Mesendoderm (in vitro differentiated cells): Measurements from ENCODE around the gene AFAP1L2.
A peak's percentile ranks its signal among the peaks of the same experiment; 100 is the strongest.

Source experiments
- DNase-seq: peaks from one replicate; pipeline ENCODE4 v3.0.0; 2013
- H2AK5ac ChIP-seq: 2 replicates; pipeline ENCODE4 v1.6.1; 2013; ENCODE audit warnings: low read length, inconsistent platforms
- H2BK120ac ChIP-seq: 2 replicates; pipeline ENCODE4 v1.6.1; 2013; ENCODE audit warnings: low read depth, mild to moderate bottlenecking, low read length, moderate library complexity, mixed read lengths
- H2BK15ac ChIP-seq: replicated peaks from 2 replicates; pipeline ENCODE4 v1.6.1; 2013; ENCODE audit warnings: low read depth, mild to moderate bottlenecking, moderate library complexity
- H2BK5ac ChIP-seq: 2 replicates; pipeline ENCODE4 v1.6.1; 2013; ENCODE audit warnings: low read length, inconsistent platforms
- H3K18ac ChIP-seq: 2 replicates; pipeline ENCODE4 v1.6.1; 2013; ENCODE audit warnings: mild to moderate bottlenecking, low read length, mixed read lengths
- H3K23ac ChIP-seq: one replicate; pipeline ENCODE4 v1.6.1; 2013; ENCODE audit warnings: low read length
- H3K27ac ChIP-seq: 2 replicates; pipeline ENCODE4 v1.5.1; 2013; ENCODE audit warnings: low read depth, mild to moderate bottlenecking, inconsistent platforms, low read length, moderate library complexity
- H3K27me3 ChIP-seq: 2 replicates; pipeline ENCODE4 v1.6.1; 2013; ENCODE audit warnings: low read length, control low read depth, mild to moderate bottlenecking, inconsistent platforms; ENCODE audit not compliant: insufficient read depth, poor library complexity
- H3K36me3 ChIP-seq: 2 replicates; pipeline ENCODE4 v1.6.1; 2013; ENCODE audit warnings: low read length, inconsistent platforms; ENCODE audit not compliant: control insufficient read depth, insufficient read depth
- H3K4ac ChIP-seq: one replicate; pipeline ENCODE4 v1.6.1; 2013; ENCODE audit warnings: low read depth, mild to moderate bottlenecking, low read length, moderate library complexity
- H3K4me1 ChIP-seq: 2 replicates; pipeline ENCODE4 v1.6.1; 2013; ENCODE audit warnings: low read depth, low read length, inconsistent platforms; ENCODE audit not compliant: control insufficient read depth
- H3K4me2 ChIP-seq: 2 replicates; pipeline ENCODE4 v1.6.1; 2013; ENCODE audit warnings: low read length
- H3K4me3 ChIP-seq: 2 replicates; pipeline ENCODE4 v1.5.1; 2013; ENCODE audit warnings: mild to moderate bottlenecking, low read length
- H3K56ac ChIP-seq: one replicate; pipeline ENCODE4 v1.6.1; 2013; ENCODE audit warnings: low read length
- H3K79me1 ChIP-seq: 2 replicates; pipeline ENCODE4 v1.6.1; 2013; ENCODE audit warnings: low read length, inconsistent platforms
- H3K79me2 ChIP-seq: 2 replicates; pipeline ENCODE4 v1.6.1; 2013; ENCODE audit warnings: mild to moderate bottlenecking, low read length; ENCODE audit not compliant: control insufficient read depth, insufficient read depth
- H3K9ac ChIP-seq: 2 replicates; pipeline ENCODE4 v1.6.1; 2013; ENCODE audit warnings: low read length, inconsistent platforms
- H4K5ac ChIP-seq: one replicate; pipeline ENCODE4 v1.6.1; 2013; ENCODE audit warnings: low read length
- H4K8ac ChIP-seq: one replicate; pipeline ENCODE4 v1.6.1; 2013; ENCODE audit warnings: low read depth, mild to moderate bottlenecking, control low read depth, low read length, moderate library complexity
- WGBS: extraction: QIAGEN DNeasy Blood & Tissue Kit; methylation state at CpG from one replicate; pipeline ENCODE4 v1.1.7; 2013; ENCODE audit warnings: low lambda C conversion rate, missing lambda C conversion rate; ENCODE audit not compliant: insufficient coverage; ENCODE audit errors: extremely low coverage; 5-methylcytosine and 5-hydroxymethylcytosine counted together

The AFAP1L2 gene

DNA sequence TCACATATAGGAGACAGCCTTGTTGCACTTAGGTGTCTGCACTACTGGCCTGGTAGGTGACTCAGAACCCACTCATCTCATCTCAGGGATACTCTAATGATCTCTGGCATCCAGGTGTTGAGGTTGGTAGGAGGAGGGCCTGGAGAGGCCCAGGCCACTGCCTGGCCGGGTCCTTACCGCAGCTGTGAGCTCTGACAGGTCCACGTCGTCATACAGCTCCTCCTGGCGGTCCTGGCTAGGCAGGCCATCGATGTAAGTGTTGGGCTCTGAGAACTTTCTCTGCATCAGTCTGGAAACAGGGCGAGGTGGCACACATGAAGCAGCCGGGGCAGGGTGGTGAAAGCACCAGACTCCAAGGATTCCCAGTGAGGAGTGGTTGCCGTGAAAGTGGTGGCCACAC, 103.1 kb downstream of the AFAP1L2 start:
- no peak overlapping the region for H2BK15ac ChIP-seq
- H2BK5ac ChIP-seq: no peak overlapping the region
- H3K56ac ChIP-seq: no peak overlapping the region
- no peak overlapping the region for H2BK120ac ChIP-seq
- H3K23ac ChIP-seq: no peak overlapping the region
- H3K79me2 ChIP-seq: no peaks in the 10 kb centered on the region
- H3K27me3 ChIP-seq: no peaks in the 10 kb centered on the region
- peak; percentile 12 for DNase-seq
- H3K4me3 ChIP-seq: no peak overlapping the region
- no peak overlapping the region for H4K5ac ChIP-seq
- H2AK5ac ChIP-seq: no peak overlapping the region
- H3K27ac ChIP-seq: no peak overlapping the region
- WGBS: no CpG with 5 or more reads among the region's 9 CpGs
- H3K18ac ChIP-seq: no peak overlapping the region
- H3K36me3 ChIP-seq: no peaks in the 10 kb centered on the region
- no peak overlapping the region for H3K9ac ChIP-seq
- no peaks in the 10 kb centered on the region for H3K79me1 ChIP-seq
- H4K8ac ChIP-seq: no peak overlapping the region
- H3K4me2 ChIP-seq: no peak overlapping the region
- H3K4me1 ChIP-seq: no peaks in the 10 kb centered on the region
- no peak overlapping the region for H3K4ac ChIP-seq

- no peak overlapping the region for H3K27ac ChIP-seq
- no peak overlapping the region for H2BK120ac ChIP-seq
- H2AK5ac ChIP-seq: no peak overlapping the region
- no peak overlapping the region for H2BK5ac ChIP-seq
- no peak overlapping the region for H3K56ac ChIP-seq
- H3K79me1 ChIP-seq: no peaks in the 10 kb centered on the region
- no peak overlapping the region for H4K8ac ChIP-seq
- no CpG with 5 or more reads among the region's 16 CpGs for WGBS
- H3K27me3 ChIP-seq: no peaks in the 10 kb centered on the region
- no peak overlapping the region for H3K9ac ChIP-seq
- no peaks in the 10 kb centered on the region for H3K36me3 ChIP-seq
- H3K4me2 ChIP-seq: no peak overlapping the region
- no peak overlapping the region for H4K5ac ChIP-seq
- DNase-seq: no peak
- no peak overlapping the region for H3K4ac ChIP-seq
- no peak overlapping the region for H2BK15ac ChIP-seq
- no peak overlapping the region for H3K23ac ChIP-seq
- no peaks in the 10 kb centered on the region for H3K4me1 ChIP-seq
- H3K18ac ChIP-seq: no peak overlapping the region
- H3K4me3 ChIP-seq: no peak overlapping the region
- H3K79me2 ChIP-seq: no peaks in the 10 kb centered on the region
These were observed 104.2 kb downstream of the AFAP1L2 start for GRCh38 chr10:114300036-114300645.

- H3K4ac ChIP-seq: no peak overlapping the region
- no peak overlapping the region for H3K9ac ChIP-seq
- no peaks in the 10 kb centered on the region for H3K27me3 ChIP-seq
- no peak overlapping the region for H3K27ac ChIP-seq
- no peak for DNase-seq
- no peaks in the 10 kb centered on the region for H3K79me1 ChIP-seq
- no peak overlapping the region for H2BK15ac ChIP-seq
- H3K23ac ChIP-seq: no peak overlapping the region
- no peak overlapping the region for H3K4me3 ChIP-seq
- H4K5ac ChIP-seq: no peak overlapping the region
- no peak overlapping the region for H2BK120ac ChIP-seq
- no peak overlapping the region for H3K56ac ChIP-seq
- no peaks in the 10 kb centered on the region for H3K36me3 ChIP-seq
- no peak overlapping the region for H3K18ac ChIP-seq
- no peak overlapping the region for H2AK5ac ChIP-seq
- no peaks in the 10 kb centered on the region for H3K4me1 ChIP-seq
- H2BK5ac ChIP-seq: no peak overlapping the region
- no CpG with 5 or more reads among the region's 14 CpGs for WGBS
- no peaks in the 10 kb centered on the region for H3K79me2 ChIP-seq
- no peak overlapping the region for H3K4me2 ChIP-seq
- no peak overlapping the region for H4K8ac ChIP-seq
These were observed 107.1 kb downstream of the AFAP1L2 start for GRCh38 chr10:114297136-114297705.

- Histone ChIP-seq H3K56ac (no peak overlapping the region), H4K5ac (no peak overlapping the region), H3K18ac (no peak overlapping the region), H3K4me3 (no peak overlapping the region), H3K36me3 (no peaks in the 10 kb centered on the region), H3K27me3 (no peaks in the 10 kb centered on the region), H3K4me2 (no peak overlapping the region), H2AK5ac (no peak overlapping the region), H3K4me1 (no peaks in the 10 kb centered on the region), H2BK15ac (no peak overlapping the region), H2BK5ac (no peak overlapping the region), H3K4ac (no peak overlapping the region), H3K23ac (no peak overlapping the region), H3K79me2 (no peaks in the 10 kb centered on the region), H2BK120ac (no peak overlapping the region), H3K9ac (no peak overlapping the region), H3K79me1 (no peaks in the 10 kb centered on the region), H3K27ac (no peak overlapping the region), H4K8ac (no peak overlapping the region)
- no peak for DNase-seq
- WGBS: no CpG with 5 or more reads among the region's 1 CpG
These were observed 108.9 kb downstream of the AFAP1L2 start for GRCh38 chr10:114295393-114295792.

- H3K79me2 ChIP-seq: no peaks in the 10 kb centered on the region
- no peak for DNase-seq
- no peak overlapping the region for H4K8ac ChIP-seq
- no peaks in the 10 kb centered on the region for H3K79me1 ChIP-seq
- H3K4me2 ChIP-seq: no peak overlapping the region
- no peaks in the 10 kb centered on the region for H3K27me3 ChIP-seq
- no peak overlapping the region for H3K9ac ChIP-seq
- H3K4me1 ChIP-seq: no peaks in the 10 kb centered on the region
- no peak overlapping the region for H3K56ac ChIP-seq
- H3K18ac ChIP-seq: no peak overlapping the region
- H3K36me3 ChIP-seq: no peaks in the 10 kb centered on the region
- H2BK15ac ChIP-seq: no peak overlapping the region
- H3K27ac ChIP-seq: no peak overlapping the region
- no peak overlapping the region for H2BK120ac ChIP-seq
- H3K4me3 ChIP-seq: no peak overlapping the region
- no peak overlapping the region for H4K5ac ChIP-seq
- no peak overlapping the region for H3K4ac ChIP-seq
- no peak overlapping the region for H2BK5ac ChIP-seq
- no peak overlapping the region for H2AK5ac ChIP-seq
- no peak overlapping the region for H3K23ac ChIP-seq
These were observed 109.8 kb downstream of the AFAP1L2 start for GRCh38 chr10:114294549-114294948.

- no CpG with 5 or more reads among the region's 5 CpGs for WGBS
- no peak overlapping the region for H3K18ac ChIP-seq
- H2AK5ac ChIP-seq: no peak overlapping the region
These were observed 111.2 kb downstream of the AFAP1L2 start for GRCh38 chr10:114293075-114293474.

More at GRCh38 chr10:114293075-114293474, 111.2 kb downstream of the AFAP1L2 start:
- Histone ChIP-seq H3K23ac (no peak overlapping the region), H2BK5ac (no peak overlapping the region), H4K8ac (no peak overlapping the region), H3K4ac (no peak overlapping the region), H3K4me2 (no peak overlapping the region), H2BK120ac (no peak overlapping the region), H3K4me3 (no peak overlapping the region), H3K79me1 (no peaks in the 10 kb centered on the region), H3K9ac (no peak overlapping the region), H4K5ac (no peak overlapping the region), H3K27ac (no peak overlapping the region), H2BK15ac (no peak overlapping the region), H3K4me1 (no peaks in the 10 kb centered on the region), H3K36me3 (no peaks in the 10 kb centered on the region), H3K79me2 (no peaks in the 10 kb centered on the region), H3K27me3 (no peaks in the 10 kb centered on the region), H3K56ac (no peak overlapping the region)
- DNase-seq: no peak
